Large intestine (tissue), 3 donors: Measurements from ENCODE around the gene NHSL2. TPM values are rescaled to one million over a fixed set of nuclear protein-coding genes. Genes with fewer than 3 reads are reported as not detected.
"Not testable (repeated sequence)": the region's sequence is repeated elsewhere in the genome, so short reads cannot be mapped to it uniquely, and the experiment has no call there.

Experiments used
- DNase-seq, 2 donors: peaks; one replicate each; pipeline versions ENCODE4 v3.0.0 to v3.0.0-alpha.2; 2013
- H3K27ac ChIP-seq: one replicate; pipeline ENCODE4 v1.5.1; 2013; ENCODE audit warnings: low read length
- H3K27me3 ChIP-seq: 2 replicates; pipeline ENCODE4 v1.6.1; 2013; ENCODE audit warnings: low read length; ENCODE audit not compliant: control insufficient read depth, insufficient read depth
- H3K36me3 ChIP-seq: 2 replicates; pipeline ENCODE4 v1.6.1; 2013; ENCODE audit warnings: low read length; ENCODE audit not compliant: control insufficient read depth, insufficient read depth
- H3K4me1 ChIP-seq: one replicate; pipeline ENCODE4 v1.6.1; 2013; ENCODE audit warnings: low read length; ENCODE audit not compliant: control insufficient read depth, insufficient read depth
- H3K4me3 ChIP-seq: one replicate; pipeline ENCODE4 v1.5.1; 2013; ENCODE audit warnings: low read length
- H3K9me3 ChIP-seq: one replicate; pipeline ENCODE4 v1.6.1; 2013; ENCODE audit warnings: mild to moderate bottlenecking, low read depth, low read length, moderate library complexity; ENCODE audit not compliant: control insufficient read depth
- WGBS: methylation state at CpG from one replicate; pipeline ENCODE4 v1.1.5; 2013; ENCODE audit warnings: low lambda C conversion rate; ENCODE audit not compliant: insufficient coverage; 5-methylcytosine and 5-hydroxymethylcytosine counted together
- polyA plus RNA-seq: library from polyadenylated mRNA; unstranded; fragments of 120-200 nt; gene quantifications from one replicate; pipeline ENCODE4 v1.2.1, GENCODE V29; 2013

NHSL2 gene
- polyA plus RNA-seq, 1 donor: 3.3 TPM

DNA sequence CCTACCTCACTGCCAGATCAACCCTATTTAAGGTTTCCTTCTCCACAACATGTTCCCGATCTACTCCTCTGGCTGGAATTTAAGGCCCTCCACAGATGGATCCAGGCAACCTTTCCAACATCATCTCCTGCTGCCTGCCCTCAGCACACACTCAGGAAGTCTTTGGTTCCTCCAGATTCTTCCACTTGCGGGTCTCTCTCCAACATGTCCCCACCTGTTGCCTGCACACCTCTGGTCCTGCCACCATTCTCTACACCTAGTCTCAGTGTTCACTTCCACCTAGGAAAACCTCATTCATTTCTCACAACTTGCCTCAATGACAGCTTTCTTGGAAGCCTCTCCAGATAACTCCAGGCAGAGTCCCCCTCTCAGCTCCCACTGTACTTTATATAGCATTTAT, 140.9 kb downstream of the NHSL2 start:
- H3K36me3 ChIP-seq: no peaks in the 10 kb centered on the region
- H3K27ac ChIP-seq: no peak overlapping the region
- peaks cover 7% of the 10 kb centered on the region for H3K4me1 ChIP-seq
- no peaks in the 10 kb centered on the region for H3K27me3 ChIP-seq
- WGBS: no CpG with 5 or more reads among the region's 2 CpGs
- H3K4me3 ChIP-seq: no peak overlapping the region
- no peak for DNase-seq
- no peaks in the 10 kb centered on the region for H3K9me3 ChIP-seq

DNA sequence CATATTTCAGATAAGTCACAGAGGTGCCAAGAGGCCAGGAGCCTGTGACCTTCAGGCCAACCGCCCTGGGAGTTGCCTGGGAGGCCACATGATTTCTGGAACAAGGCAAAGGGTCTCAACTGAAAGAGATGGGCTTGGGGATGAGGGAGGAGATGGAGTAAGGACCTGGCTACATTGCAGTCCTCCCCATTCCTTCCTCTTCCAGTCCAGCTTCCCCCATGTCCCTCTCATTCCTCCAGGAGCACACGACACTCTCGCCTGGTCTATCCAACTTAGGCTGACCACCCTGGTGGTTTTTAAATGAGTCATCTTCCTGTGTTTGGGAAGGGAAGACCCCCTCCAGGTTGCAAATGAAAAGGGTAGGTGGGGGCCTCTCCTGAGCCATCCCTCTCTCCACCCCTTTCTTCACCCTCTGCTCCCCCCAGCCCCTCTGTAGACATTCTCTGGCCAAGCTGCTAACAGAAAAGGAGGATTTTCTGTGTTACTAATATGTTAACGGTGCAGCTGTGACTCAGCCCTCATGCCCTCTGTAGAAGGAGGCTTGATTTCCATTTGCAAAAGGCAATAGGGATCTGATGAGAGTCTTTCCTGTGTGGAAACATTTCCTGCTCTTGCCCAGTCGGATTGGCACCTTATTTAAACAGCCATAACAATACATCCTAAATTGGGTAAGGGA, 141.9 kb downstream of the NHSL2 start:
- no peak overlapping the region for H3K4me3 ChIP-seq
- no peak for DNase-seq

DNA sequence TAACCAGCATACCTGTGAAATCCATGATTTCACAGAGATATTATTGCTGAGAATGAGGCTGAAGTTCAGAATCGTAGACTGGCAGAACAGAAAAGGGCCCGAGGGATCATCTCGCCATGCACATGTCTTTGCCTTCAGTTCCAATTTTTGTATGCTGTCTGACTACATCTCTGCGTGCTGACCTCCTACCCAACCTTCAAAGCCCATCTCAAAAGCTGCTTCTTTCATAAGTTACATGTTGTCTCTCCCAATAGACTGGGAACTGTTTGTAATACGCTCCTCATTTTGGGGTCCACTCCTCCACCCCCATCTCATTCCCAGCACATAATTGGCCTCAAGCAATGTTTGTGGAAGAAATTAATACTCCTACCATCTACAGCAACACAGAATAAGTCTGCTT, 142.9 kb downstream of the NHSL2 start:
- Histone ChIP-seq H3K4me3 (no peak overlapping the region), H3K36me3 (no peaks in the 10 kb centered on the region), H3K4me1 (peaks cover 3% of the 10 kb centered on the region), H3K27me3 (no peaks in the 10 kb centered on the region), H3K27ac (no peak overlapping the region), H3K9me3 (no peaks in the 10 kb centered on the region)
- no peak for DNase-seq
- no CpG with 5 or more reads among the region's 5 CpGs for WGBS

More for the DNA sequence above, 141.9 kb downstream of the NHSL2 start:
- Histone ChIP-seq H3K9me3 (no peaks in the 10 kb centered on the region), H3K27ac (no peak overlapping the region), H3K4me1 (peaks cover 7% of the 10 kb centered on the region), H3K27me3 (no peaks in the 10 kb centered on the region), H3K36me3 (no peaks in the 10 kb centered on the region)
- no CpG with 5 or more reads among the region's 5 CpGs for WGBS

DNA sequence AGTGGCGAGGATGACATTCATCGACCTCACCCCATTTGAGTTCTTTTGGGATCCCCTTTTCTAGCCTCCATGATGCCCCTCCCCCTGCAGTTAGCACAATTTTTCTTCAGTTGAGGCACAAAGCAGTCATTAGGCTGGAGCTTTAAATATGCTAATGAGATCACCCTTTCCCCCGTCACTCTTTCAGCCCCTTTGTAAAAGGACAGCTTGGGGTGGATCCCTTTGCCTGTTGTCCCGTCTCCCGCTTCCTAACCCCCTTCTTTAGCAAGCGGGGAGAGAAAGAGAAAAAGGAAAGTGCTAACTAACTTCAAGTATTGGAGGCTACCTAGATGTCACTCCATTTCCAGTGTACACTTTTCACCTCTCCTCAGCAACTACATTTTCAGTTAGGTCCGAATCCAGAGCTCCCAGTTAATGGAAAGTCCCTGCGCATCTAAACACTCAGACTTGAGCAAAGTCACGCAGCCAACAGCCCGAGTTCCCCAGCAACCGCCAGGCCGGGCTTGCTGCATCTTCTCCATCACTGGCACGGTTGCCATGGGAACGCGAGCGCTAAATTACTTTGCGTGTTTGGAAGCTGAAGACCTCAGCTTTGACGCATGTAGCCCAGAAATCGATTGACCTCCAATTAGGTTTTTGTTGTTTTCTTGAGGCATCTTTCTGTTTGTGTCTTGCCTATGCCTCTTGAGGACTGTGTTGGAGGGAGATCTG, 144.3 kb downstream of the NHSL2 start:
- Histone ChIP-seq H3K4me1 (no peaks in the 10 kb centered on the region), H3K4me3 (no peak overlapping the region), H3K27ac (no peak overlapping the region), H3K9me3 (no peaks in the 10 kb centered on the region), H3K36me3 (no peaks in the 10 kb centered on the region), H3K27me3 (no peaks in the 10 kb centered on the region)
- no CpG with 5 or more reads among the region's 19 CpGs for WGBS
- DNase-seq: no peak

DNA sequence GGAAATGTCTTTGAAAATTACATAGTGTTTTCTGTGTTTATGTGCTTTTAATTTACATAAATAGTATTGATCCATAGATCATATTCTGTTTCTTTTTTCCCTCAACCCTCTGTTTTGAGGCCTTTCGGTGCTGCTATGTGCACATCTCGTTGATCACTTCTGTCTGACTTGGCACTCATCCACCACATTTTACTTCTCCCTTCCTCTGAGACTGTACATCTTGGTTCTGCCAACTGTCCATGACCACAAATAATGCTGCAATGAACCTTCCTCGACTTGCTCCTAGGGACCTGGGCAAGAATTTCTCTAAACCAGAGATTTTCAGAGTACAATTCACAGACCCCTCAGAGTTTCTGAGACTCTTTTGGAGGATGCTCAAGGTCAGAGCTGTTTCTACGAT, 146.7 kb downstream of the NHSL2 start:
- WGBS: no CpG with 5 or more reads among the region's 4 CpGs
- no peaks in the 10 kb centered on the region for H3K36me3 ChIP-seq
- H3K27me3 ChIP-seq: no peaks in the 10 kb centered on the region
- H3K4me1 ChIP-seq: no peaks in the 10 kb centered on the region
- no peak overlapping the region for H3K27ac ChIP-seq
- no peaks in the 10 kb centered on the region for H3K9me3 ChIP-seq
- H3K4me3 ChIP-seq: no peak overlapping the region
- no peak for DNase-seq

DNA sequence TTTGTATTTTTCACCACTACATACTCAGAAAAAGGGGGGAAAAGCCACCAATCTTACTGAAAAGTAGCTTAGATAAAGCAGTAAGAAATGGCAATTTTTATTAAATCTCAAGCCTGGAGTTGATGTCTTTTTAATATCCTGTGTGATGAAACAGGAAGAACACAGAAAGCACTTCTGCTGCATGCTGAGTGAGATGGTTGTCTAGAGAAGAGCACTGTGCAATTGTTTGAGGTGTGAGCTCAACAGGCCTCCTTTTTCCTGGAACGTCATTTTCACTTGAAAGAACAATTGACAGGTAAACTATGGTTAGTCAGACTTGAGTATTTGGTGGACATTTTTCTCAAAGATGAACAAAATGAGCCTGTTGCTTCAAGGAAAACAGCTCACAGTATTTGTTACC, 147.2 kb downstream of the NHSL2 start:
- H3K4me3 ChIP-seq: no peak overlapping the region
- H3K9me3 ChIP-seq: no peaks in the 10 kb centered on the region
- no peaks in the 10 kb centered on the region for H3K4me1 ChIP-seq
- H3K36me3 ChIP-seq: no peaks in the 10 kb centered on the region
- no peak overlapping the region for H3K27ac ChIP-seq
- H3K27me3 ChIP-seq: no peaks in the 10 kb centered on the region
- DNase-seq: no peak
- no CpG with 5 or more reads among the region's 1 CpG for WGBS

DNA sequence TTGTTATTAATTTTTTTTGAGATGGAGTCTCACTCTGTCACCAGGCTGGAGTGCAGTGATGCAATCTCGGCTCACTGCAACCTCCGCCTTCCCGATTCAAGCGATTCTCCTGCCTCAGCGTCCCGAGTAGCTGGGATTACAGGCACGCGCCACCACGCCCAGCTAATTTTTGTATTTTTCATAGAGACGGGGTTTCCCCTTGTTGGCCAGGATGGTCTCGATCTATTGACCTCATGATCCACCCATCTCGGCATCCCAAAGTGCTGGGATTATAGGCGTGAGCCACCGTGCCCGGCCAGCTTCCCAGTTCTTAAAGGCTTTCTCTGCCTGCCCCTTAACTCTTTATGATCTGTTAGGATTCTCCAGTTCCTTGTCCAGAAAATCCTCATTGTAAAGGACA, 147.7 kb downstream of the NHSL2 start:
- H3K9me3 ChIP-seq, H3K36me3 ChIP-seq, H3K4me3 ChIP-seq, H3K27ac ChIP-seq, H3K4me1 ChIP-seq, DNase-seq, H3K27me3 ChIP-seq: not testable (repeated sequence)
- no CpG with 5 or more reads among the region's 15 CpGs for WGBS

DNA sequence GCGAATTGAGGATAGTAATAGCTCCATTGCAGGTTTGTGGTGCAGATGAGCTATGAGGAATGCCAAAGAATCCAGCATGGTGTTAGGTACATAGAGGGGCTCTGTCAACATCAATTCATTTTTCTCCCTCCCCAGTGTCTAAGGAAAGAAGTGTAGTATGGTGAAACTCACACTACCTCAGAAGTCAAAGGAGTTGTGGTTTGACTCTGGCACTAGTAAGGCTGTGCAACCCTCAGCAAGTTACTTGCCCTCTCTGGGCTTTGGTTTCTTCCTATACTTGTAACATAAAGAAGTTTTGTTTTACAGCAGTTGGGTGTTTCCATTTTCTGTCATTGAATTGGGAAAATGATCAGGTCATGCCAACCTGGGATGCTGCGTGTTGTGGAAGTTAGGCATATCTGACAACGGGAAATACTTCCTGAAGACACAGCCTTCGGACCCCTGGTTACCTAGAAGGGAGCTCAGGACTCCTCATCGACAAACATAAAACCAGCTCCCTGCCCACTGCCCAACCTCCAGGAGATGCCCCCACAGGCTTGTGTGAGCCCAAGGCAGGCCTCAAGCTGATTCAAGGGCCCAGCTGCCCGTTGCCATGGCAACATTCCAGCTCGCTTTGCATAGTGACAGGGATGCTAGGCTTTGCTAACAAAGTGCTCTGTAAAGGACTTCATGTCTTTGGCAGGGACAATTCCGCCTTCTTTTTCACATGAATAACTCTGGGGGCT, 149.7 kb downstream of the NHSL2 start:
- DNase-seq: no peak
- H3K36me3 ChIP-seq: no peaks in the 10 kb centered on the region
- H3K27me3 ChIP-seq: no peaks in the 10 kb centered on the region
- H3K4me3 ChIP-seq: no peak overlapping the region
- no peak overlapping the region for H3K27ac ChIP-seq
- no peaks in the 10 kb centered on the region for H3K9me3 ChIP-seq
- WGBS: no CpG with 5 or more reads among the region's 8 CpGs
- H3K4me1 ChIP-seq: no peaks in the 10 kb centered on the region

DNA sequence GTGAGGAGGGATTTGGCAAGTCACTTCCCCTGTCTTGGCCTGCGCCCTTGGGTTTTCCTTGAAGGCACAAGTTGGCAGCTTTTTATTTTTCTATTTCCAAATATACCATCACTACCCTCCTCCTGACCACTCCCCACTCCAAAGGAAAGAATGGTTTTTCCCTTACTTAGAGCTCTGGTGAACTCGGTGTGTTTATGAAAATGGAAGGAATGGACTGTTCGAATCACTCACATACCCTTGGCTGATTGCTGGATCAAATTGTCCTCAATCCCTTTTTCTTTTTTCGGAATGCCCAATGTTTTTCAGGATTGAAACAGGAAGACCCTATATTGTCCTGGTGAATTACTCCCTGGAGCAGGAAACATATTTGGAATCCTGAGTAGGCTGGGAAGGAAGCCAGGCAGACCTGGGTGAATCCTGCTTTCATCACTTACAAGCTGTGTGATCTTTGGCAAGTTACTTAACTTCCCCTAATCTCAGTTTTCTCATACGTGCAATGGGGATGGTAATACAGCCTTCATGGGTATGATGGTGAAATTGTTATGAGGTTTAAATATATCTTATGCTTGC, 150.4 kb downstream of the NHSL2 start:
- no peaks in the 10 kb centered on the region for H3K9me3 ChIP-seq
- no CpG with 5 or more reads among the region's 5 CpGs for WGBS
- no peak overlapping the region for H3K27ac ChIP-seq
- H3K4me1 ChIP-seq: no peaks in the 10 kb centered on the region
- no peak overlapping the region for H3K4me3 ChIP-seq
- DNase-seq: no peak
- H3K27me3 ChIP-seq: no peaks in the 10 kb centered on the region
- no peaks in the 10 kb centered on the region for H3K36me3 ChIP-seq

DNA sequence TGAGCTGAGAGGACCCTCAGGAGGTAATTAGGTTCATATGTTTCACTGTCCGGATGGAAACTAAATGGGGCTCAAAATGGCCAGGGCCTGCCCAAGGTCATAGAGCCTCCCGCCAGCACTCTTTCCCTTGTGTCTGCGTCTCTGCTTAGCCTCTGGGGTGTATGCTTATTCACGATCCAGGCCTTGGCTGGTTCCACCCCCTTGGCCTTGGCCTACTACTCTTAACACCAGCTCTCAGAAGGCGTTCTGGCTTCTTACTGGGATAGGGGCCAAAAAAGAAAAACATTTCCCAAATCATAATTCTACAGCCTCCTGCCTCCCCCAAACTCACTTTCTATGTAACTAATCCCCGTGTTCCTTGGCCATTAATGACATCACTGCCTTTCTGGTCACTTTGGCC, 152.3 kb downstream of the NHSL2 start:
- Histone ChIP-seq H3K9me3 (no peaks in the 10 kb centered on the region), H3K36me3 (no peaks in the 10 kb centered on the region), H3K27ac (no peak overlapping the region), H3K4me3 (no peak overlapping the region), H3K4me1 (no peaks in the 10 kb centered on the region), H3K27me3 (no peaks in the 10 kb centered on the region)
- no peak for DNase-seq
- WGBS: 60% methylated on average over 1 of the region's 6 CpGs
